HG03066 (cell line): ENCODE measurements around the gene MISP.

Experiments used
- ATAC-seq: cut with Tn5 transposase; IDR thresholded peaks from one replicate; pipeline ENCODE4 v1.9.1; 2021; ENCODE audit warnings: low read depth; ENCODE audit not compliant: unreplicated experiment

MISP gene

GRCh38 chr19:806815-807421 is 56.0 kb downstream of the MISP start:
- no peak for ATAC-seq

GRCh38 chr19:807627-808422 is 56.9 kb downstream of the MISP start:
- no peak for ATAC-seq

GRCh38 chr19:808423-808775 is 57.5 kb downstream of the MISP start:
- ATAC-seq: no peak

GRCh38 chr19:810077-810855 is 59.4 kb downstream of the MISP start:
- ATAC-seq: no peak

GRCh38 chr19:810883-811489 is 60.1 kb downstream of the MISP start:
- ATAC-seq: no peak

GRCh38 chr19:811506-812048 is 60.7 kb downstream of the MISP start:
- ATAC-seq: no peak

GRCh38 chr19:812049-812746 is 61.3 kb downstream of the MISP start:
- no peak for ATAC-seq

GRCh38 chr19:812747-813218 is 61.9 kb downstream of the MISP start:
- ATAC-seq: no peak

GRCh38 chr19:813219-814151 is 62.6 kb downstream of the MISP start:
- no peak for ATAC-seq
